GM04504 (cell line): ENCODE data around the gene PTPN1.
"Not testable (repeated sequence)": the region's sequence is repeated elsewhere in the genome, so short reads cannot be mapped to it uniquely, and the experiment has no call there.

Source experiments
- DNase-seq: peaks from one replicate; pipeline ENCODE4 v3.0.0-alpha.2; 2012; ENCODE audit warnings: low read depth

The PTPN1 gene

GRCh38 chr20:50591233-50591852 lies 81.2 kb downstream of the PTPN1 start:
- no peak for DNase-seq

- DNase-seq, result no peak
Observed at GRCh38 chr20:50592282-50593004, 82.3 kb downstream of the PTPN1 start.

GRCh38 chr20:50593005-50593335 lies 82.8 kb downstream of the PTPN1 start:
- no peak for DNase-seq

- no peak for DNase-seq
Observed at GRCh38 chr20:50594231-50594590, 84.0 kb downstream of the PTPN1 start.

- DNase-seq, result no peak
Observed at GRCh38 chr20:50594591-50595432, 84.6 kb downstream of the PTPN1 start.

DNA sequence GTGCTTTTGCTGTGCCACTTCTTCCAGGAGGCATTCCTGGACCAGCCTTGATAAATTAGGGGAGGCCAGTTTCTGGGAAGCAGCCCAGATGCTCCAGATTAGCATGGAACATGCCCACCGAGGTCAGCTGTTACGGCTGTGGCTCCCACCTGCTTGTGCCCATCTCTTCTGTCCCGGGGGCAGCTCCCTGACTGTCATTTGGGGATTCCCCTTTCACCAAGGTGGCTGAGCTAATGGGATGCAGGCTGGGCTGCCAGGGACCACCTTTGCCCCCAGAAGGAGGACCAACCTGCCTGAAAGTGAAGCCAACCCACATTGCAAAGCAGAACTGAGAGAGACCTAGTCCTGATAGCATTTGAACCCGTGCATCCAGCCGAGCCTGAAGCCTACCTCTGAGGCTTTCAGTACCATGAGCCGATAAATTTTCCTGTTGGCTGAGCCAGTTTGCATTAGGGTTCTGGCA lies 85.3 kb downstream of the PTPN1 start:
- no peak for DNase-seq

- no peak for DNase-seq
Observed at GRCh38 chr20:50595988-50596693, 86.0 kb downstream of the PTPN1 start.

- no peak for DNase-seq
Observed at GRCh38 chr20:50596694-50597021, 86.5 kb downstream of the PTPN1 start.

- no peak for DNase-seq
Observed at GRCh38 chr20:50597406-50597969, 87.3 kb downstream of the PTPN1 start.

- DNase-seq, result no peak
Observed at GRCh38 chr20:50598074-50598473, 87.9 kb downstream of the PTPN1 start.

- DNase-seq, result not testable (repeated sequence)
Observed at GRCh38 chr20:50598768-50599167, 88.6 kb downstream of the PTPN1 start.

GRCh38 chr20:50600281-50600895 lies 90.2 kb downstream of the PTPN1 start:
- no peak for DNase-seq

DNA sequence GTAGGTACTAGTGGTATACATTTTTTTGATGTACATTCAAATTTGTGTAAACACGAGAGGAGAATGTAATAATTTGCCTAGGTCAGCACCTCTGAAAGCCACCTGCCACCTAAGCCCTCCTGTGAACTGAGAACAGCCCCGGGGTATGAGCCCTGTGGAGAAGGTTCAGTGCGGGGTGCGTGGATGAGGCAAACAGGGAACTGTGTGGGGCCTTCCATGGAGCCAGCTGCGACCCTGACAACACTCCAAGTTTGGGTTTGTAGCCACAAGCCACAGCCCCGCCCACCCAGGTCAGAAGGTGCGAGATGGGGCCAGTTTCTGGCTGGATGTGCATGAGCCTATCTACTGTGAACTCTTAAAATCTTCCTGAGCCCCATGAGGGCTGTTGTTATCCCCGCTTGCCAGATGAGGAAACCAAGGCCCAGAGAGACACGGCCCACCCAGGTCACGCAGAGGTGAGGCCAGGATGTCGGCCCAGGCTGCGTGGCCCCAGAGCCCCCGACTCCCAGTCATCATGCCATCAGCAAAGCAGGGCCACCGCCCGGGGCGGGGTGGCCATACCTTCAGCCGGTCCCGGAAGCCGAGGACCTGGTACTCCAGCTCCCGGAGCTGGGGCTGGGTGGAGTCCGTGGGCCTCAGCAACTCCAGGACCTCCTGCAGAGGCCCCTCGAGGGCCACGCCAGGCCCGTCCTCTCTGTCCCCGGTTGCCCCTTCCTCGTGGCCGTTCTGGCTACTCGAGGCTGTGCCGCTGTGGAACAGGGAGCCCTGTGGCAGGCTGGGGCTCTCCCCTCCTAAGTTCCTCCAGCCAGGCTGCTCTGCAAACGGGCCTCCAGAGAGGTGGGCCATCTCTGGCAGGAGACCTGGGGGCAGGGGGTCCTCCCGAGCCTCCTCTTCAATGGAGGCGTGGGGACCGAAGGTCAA lies 91.6 kb downstream of the PTPN1 start:
- no peak for DNase-seq

DNA sequence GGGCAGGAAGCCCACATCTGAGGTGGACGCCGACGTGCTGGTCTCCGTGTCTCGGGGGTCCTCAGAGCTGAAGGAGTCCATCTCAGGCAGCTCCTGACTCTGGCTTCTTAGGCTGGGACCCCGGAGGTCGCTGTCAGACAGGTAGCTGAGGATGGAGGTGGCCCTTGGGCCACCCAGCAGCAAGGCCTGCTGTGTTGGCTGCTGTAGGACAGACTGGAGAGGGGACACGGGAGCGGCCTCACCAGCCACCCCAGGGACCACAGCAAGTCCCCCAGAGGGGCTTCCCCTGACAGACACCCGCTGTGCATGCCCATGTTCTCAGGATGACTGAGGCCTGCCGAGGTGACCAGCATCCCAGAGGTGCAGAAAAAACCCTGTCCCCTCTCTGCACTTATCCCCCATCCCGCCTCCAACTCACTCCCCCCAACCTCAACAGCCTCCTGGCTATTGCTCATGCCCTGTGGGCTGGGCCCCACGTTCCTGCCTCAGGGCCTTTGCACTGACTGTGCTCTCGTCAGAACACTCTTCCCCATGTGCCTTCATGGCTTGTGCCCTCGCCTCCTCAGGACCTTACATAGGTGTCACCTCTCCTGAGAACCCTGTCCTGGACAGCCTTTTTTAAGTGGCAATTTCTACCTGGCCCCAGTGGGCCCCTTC lies 92.4 kb downstream of the PTPN1 start:
- no peak for DNase-seq

- DNase-seq, result no peak
Observed at GRCh38 chr20:50604451-50604850, 94.3 kb downstream of the PTPN1 start.

GRCh38 chr20:50605136-50605535 lies 95.0 kb downstream of the PTPN1 start:
- DNase-seq, result no peak

GRCh38 chr20:50607436-50607835 lies 97.3 kb downstream of the PTPN1 start:
- no peak for DNase-seq

DNA sequence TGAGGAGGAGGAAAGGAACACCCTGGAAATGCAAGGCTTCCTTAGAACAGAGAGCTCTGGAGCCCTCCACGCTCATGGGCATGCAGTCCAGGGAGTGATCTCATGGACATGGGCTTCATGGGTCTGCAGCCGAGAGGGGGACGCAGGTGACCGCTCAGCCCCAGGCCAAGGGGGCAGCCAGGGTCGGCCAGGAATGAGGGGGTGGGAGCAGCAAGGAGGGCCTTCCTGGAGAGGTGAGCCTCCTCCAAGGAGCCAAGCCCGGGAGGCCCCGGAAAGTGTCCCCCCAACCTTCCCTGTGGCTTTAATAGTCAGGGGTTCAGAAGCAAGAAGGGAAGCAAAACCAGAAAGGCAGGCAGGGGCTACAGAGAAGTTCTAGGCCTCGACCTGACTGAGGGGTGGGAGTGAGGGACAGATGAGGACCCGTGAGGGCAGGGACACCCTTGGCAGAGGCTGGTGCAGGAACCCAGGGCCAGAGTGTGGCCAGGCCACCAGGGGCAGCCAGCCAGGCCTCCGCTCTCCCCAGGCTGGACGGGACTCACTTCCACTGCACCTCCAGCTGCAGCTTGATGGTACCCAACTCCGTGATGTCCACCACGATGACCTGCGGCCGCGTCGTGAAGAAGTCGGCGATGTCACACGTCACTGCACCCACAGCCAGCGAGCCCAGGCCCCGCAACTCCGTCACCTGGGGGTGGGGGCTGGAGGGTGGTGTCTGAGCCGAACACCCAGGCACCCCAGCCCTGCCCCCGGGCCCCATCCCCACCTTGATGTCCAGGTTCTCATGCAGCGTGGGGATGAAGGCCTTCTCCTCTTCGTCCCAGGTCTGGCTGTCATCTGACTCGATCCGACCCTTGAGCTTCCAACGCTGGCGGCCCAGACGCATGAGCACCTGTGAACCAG lies 97.9 kb downstream of the PTPN1 start:
- no peak for DNase-seq

DNA sequence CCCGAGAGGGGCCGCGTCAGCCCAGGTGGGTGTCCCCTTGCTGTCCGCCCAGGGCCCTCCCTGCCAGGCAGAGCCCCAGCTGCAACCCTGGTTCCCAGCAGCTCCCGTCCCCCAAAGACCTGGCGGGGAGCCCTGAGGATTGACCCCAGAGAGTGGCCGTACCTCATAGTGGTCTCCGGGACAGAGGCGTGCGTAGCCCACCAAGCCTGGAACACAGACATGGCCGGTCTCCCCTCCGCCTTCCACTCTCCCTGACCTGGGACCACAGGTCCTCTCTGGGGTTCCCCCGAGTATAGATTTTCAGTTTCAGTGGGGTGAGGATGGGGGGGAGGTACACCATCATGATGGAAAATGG lies 98.5 kb downstream of the PTPN1 start:
- no peak for DNase-seq
